GM21619 (cell line): ENCODE data around the gene SPATS1.
"Not testable (repeated sequence)": the region's sequence is repeated elsewhere in the genome, so short reads cannot be mapped to it uniquely, and the experiment has no call there.

Experiments used
- ATAC-seq: cut with Tn5 transposase; IDR thresholded peaks from one replicate; pipeline ENCODE4 v1.9.1; 2021; ENCODE audit not compliant: unreplicated experiment

SPATS1 gene

DNA sequence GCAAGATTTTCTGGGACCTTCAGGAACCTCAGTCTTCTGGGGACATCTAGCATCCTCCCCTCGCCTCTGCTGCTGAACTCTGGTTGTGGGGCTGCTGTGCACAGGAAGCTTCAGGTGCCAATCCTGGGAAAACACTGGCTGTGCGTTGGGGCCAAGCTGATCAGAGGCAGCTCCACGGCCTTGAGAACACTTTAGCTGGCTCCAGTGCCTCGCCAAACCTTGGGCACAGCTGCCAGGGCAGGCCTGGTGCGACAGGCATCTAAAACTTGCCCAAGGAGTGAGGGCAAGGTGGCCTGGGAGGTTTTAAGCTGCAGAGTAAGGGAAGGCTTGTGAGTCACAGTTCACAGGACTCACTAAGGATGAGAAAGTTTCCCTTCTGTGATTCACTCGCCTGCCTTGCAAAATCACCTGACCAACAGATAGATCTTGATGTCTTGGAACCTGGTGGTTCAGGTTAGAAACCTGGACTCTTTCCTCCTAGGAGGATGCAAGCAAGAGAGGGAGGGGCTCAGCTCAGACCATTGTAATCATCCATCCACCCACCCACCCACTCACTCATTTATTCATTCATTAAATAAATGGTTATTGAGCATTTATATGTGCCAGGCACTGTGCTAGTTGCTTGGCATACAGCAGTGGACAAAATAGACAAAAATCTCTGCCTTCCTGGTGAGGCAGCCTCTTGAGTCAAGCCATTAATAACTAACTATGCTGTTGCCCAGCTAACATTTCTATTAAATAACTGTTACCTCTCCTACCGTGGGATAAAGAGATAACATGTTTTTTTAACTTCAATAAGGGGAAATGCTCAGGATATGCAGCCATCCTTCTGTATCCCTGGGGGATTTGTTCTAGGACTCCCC lies 2.5 kb upstream of the SPATS1 start:
- no peak for ATAC-seq

DNA sequence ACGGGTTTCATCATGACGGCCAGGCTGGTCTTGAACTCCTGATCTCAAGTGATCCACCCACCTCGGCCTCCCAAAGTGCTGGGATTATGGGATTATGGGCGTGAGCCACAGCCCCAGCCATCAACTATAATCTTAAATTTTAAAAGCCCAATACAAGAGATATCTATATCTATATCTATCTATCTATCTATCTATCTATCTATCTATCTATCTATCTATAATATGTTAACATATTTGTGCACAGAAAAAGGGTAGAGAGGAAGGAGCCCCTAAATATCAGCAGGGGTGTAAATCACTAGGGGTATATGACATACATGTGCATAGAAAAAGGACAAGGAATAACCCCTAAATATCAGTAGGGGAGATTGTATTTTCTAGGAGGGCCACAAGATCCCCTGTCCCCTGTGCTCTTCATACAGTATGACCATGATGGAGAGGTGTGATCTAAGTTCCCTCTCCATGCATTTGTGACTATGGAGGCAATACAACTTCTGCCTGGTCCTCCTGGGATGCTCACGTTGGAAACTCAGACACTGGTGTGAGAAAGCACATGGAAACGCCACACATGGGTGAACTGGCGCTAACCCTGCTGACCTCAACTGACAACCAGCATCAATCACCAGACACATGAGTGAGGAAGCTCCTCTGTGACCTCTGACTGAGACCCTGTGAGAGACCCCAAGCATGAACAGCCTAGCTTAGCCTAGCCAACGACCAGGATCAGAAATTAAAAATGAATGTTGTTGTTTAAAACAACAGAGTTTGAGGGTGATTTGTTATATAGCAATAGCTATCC lies 1.2 kb upstream of the SPATS1 start:
- no peak for ATAC-seq

DNA sequence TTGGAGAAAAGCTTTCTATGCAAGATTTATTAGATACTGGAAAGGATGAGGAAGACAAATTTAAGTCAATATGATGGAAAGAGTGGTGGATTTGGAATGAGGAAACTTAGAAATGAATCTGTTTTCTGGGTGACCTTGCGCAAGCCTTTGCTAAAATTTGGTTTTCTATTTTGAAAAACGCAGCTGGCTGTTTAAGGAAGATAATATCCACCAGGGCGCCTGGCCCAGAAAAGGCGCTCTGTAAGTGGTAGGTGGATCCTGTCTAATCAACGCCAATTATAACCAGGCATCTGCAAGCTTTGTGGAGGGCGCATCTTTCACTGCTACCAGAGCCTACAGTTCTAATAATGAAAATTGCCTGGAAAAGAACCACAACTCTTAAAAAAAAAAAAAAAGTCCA lies 398 bp upstream of the SPATS1 start:
- ATAC-seq = no peak

DNA sequence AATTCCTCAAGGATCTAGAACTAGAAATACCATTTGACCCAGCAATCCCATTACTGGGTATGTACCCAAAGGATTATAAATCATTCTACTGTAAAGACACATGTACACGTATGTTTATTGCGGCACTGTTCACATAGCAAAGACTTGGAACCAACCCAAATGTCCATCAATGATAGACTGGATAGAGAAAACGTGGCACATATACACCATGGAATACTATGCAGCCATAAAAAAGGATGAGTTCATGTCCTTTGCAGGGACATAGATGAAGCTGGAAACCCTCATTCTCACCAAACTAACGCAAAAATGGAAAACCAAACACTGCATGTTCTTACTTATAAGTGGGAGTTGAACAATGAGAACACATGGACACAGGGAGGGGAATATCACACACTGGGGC lies 4.4 kb downstream of the SPATS1 start:
- not testable (repeated sequence) for ATAC-seq

DNA sequence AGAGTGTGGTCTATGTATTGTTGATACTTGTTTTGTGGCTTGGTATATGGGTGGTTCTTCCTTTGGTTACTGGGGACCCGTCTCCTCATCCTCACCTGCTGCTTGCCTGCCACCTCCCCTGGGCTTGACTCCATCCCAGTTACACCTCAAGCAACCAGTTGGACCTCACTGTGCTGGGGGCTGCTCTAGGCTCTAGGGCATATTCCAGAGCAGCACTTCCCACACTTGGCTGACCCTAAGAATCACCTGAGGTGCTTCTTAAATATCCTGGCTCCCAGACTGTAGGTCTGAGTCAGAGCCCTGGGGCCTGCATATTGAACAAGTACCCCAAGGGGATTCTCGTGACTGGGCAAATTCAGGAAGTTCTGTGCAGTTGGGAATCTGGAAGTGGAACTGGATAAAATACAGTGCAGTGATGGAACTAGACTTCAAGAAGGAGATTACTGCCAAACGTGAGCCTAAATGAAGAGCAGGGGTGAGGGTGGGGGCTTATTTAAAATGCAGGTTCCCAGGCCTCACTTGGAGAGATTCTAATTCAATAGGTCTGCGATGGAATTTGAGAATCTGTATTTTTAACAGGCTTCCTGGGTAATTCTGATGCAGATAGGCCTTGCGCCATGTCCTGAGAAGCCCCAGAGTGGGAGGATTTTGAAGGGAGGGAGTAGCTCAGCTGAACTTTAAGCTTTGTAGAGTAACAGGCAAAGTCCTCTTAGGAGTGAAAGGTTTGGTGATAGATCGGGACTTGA lies 7.6 kb downstream of the SPATS1 start:
- no peak for ATAC-seq

DNA sequence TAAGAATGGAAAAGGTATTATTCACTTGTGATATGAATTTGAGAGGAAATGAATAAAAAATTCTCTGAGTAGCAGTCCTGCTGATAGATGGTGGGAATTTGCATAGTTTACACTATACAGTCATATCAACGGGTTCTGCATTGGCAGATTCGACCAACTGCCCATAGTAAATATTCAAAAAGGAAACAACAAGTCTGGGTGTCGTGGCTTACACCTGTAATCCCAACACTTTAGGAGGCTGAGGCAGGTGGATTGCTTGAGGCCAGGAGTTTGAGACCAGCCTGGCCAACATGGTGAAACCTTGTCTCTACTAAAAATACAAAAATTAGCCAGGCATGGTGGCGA lies 8.2 kb downstream of the SPATS1 start:
- ATAC-seq = not testable (repeated sequence)

DNA sequence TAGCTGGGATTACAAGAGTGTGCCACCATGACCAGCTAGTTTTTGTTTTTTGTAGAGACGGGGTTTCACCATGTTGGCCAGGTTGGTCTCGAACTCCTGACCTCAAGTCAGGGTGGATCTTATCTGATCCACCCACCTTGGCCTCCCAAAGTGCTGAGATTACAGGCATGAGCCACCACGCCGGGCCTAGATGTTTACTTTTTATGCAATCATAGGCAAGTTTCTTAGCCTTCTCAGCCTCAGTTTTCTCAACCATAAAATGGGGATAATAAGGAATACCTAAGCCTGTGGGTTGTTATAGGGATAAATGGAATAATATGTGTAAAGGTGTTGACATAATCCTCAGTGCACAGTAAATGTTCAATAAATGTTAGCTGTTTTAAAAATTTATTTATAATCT lies 9.8 kb downstream of the SPATS1 start:
- no peak for ATAC-seq

DNA sequence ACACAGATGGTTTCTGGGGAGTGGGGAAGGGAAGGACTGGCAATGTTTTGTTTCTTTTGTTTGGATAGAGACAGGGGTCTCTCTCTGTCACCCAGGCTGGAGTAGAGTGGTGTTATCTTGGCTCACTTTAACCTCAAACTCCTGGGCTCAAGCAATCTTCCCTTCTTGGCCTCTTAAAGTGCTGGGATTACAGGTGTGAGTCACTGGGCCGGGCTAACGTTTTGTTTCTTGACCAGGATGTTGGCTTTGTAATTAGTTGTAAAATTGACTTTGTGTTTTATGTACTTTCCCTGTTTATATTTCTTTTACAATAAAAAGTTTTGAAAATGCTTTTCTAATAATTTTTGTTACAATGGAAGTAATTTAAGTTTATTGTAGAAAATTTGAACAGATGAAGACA lies 10.9 kb downstream of the SPATS1 start:
- no peak for ATAC-seq

DNA sequence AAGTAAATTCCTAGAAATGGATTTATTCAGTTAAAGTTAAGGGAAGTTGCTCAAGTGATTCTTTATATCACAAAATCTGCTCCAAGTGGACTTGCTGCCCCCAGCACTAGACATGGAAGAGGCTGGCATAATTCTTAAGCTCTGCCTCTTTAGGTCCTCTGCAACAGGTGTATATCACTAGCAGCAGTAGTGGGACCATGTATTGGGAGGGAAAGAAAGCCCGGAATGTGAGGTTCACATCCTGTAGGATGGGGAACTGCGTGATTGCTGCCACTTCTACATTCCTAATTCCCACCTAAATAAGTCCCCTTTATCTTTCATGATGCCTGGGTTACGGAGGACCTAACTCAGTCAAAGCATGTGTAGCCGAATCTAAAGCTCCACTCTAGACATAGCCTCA lies 13.2 kb downstream of the SPATS1 start:
- no peak for ATAC-seq

DNA sequence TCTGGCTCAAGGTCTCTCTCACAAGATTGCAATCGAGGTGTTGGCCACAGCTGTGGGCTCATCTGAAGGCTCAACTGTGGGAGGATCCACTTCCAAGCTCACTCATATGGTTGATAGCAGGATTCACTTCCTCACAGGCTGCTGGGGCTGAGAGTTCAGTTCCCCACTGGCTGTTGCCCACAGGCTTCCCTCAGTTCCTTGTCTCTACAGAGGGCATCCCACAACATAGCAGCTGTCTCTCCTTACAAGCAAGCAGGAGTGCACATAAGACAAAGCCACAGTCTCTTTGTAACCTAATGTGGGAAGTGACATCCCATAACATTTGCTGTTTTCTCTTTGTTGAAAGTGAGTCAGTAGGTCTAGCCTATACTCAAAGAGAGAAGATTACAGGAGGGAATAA lies 14.0 kb downstream of the SPATS1 start:
- ATAC-seq = no peak

DNA sequence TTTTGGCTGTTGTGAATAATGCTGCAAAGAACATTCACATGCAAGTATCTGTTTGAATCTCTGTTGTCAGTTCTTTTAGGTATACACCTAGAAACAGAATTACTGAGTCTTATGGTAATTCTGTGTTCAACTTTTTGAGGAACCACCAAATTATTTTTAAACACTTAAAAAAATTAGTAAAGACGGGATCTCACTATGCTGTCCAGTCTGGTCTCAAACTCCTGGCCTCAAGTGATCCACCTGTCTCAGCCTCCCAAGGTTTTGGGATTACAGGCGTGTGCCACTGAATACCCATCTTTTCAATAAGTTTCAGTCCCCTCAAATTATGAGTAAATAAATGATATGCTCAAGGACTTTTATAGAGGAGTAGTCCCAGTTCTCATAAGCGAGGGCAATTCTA lies 17.5 kb downstream of the SPATS1 start:
- no peak for ATAC-seq

DNA sequence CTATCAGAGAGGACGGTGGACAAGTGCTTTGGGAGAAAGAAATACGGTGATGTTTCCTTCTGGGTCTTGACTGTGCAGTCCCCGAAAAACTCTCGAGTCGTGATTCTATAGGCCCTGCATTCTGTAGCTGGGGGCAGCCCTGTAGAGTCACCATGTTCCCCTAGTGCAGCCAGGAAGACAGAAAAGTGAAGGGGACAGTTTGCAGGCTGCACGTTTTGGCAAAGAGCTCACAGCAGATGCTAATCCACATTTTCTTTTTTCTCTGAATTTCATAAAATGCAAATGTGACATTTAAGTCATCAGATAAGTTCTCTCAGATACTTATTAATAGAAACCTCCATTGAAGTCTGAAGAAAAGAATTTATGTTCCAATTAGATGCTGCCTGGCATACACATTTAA lies 19.5 kb downstream of the SPATS1 start:
- ATAC-seq = no peak

DNA sequence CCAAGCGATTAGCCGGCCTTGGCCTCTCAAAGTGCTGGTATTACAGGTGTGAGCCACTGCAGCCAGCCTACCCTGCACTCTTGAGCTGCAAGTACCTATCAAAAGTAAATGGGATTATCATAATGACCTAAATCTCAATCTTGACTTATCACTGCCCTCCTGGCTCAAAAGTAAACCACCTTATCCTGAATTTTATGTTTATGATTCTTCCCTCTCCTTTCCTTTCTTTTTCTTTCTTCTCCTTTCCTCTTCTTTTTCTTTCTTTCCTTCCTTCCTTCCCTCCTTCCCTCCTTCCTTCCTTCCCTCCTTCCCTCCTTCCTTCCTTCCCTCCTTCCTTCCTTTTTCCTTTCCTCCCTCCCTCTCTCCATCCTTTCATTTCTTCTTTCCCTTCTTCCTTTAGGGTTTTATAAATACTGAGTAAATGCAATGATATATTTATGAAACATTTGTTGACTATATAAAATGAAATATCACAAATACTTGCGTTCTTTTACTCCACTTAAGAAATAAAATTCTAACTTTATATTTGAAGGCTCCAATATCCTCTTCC lies 21.0 kb downstream of the SPATS1 start:
- ATAC-seq = no peak

DNA sequence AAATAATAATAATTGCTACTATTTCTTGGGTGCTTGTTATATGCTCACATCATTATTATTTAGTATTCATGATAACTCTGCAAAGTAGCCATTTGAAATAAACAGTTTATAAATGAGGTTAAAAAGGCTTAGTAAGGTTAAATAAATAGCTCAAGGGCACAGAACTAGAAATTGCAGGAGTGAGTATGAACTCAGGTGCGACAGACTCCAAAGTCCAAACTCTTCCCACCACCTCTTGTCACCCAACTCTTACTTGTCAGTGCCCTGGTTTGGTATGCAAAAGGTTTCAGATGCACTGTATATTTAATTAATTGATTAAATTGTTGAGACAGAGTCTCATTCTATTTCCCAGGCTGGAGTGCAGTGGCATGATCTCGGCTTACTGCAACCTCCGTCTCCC lies 24.3 kb downstream of the SPATS1 start:
- ATAC-seq = no peak

DNA sequence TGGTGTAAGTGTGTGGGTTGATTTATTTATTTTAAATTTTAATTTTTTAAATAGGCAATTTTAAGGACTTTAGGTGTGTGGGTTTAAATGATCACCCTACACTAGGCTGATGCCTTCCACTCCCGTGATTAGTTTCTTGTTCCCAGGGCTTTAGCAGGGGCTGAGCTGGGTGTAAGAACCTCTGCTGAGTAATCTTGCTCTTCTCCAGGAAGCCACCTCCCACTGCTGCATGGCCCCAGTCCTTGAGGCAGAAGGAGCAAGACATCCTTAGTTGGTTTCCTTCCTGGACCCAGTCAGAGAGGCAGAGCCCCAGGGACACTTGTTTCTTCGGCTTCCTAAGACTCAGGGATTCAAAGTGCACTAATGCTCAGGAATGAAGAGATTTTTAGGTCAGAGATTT lies 25.2 kb downstream of the SPATS1 start:
- ATAC-seq = no peak

DNA sequence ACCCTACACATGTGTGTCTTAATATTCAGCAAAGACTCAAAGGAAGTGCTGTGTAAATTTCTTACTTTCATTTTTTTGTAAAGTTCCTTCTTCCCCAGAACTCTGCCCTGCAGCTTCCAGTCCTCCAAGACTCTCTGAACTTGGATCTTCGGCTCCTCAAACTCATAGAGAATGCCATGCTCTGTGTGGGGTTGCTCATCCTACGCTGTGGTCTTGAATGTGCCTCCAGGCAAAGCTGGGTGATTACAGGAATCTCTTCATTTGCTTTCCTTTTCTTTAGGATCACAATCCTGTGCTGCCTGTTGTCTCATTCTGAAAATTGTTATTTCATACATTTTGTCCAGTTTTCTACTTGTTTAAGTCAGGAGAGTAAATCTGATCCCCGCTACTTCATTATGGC lies 30.6 kb downstream of the SPATS1 start:
- no peak for ATAC-seq

DNA sequence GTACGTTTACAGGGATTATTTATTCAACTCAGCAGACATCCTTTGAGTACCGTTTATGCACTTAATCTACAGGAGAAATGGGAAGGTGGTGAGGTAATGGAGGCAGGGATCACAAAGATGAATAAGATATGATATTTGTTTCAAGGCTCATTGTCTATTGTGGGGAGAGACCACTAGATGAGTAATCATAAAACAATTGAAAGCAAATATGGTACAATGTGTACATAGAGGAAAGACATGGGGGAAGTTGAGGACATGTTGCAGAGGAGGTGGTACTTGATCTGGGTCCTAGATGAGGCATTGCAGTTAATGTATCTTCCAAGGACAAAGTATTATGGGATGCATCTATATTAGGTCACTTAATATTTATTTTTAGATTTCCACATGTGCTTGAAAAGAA lies 31.3 kb downstream of the SPATS1 start:
- no peak for ATAC-seq

DNA sequence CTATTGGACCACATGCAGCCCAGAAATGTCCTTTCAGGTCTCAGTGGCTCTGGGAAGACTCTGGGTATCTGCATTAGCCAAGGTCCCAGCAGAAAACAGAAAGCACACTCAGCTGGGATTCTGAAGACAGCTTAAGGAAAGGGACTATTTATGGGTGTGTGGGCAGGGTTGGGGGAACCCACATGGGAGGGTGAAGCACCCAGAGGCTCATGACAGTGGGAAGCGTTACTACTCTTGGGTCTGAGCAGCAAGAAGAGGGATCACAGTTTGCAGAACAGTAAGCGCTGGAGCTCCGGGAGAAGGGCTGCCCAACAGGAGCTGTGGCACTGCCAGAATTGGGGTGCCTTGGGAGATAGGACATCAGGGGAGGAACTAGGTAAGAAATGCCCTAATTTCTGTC lies 32.6 kb downstream of the SPATS1 start:
- ATAC-seq = no peak

DNA sequence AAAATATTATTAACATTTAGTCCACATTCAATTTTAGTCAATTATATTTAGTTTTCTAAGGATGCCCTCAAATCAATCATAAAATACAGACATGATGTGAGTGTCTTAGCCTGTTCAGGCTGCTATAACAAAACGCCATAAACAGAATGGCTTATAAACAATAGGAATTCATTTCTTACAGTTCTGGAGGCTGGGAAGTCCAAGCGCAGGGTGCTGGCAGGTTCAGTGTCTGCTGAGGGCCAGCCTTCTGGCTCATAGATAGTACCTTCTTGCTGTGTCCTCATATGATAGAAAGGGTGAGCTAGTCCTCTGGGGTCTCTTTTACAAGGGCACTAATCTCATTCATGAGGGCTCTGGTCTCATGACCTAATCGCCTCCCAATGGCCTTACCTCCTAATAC lies 35.0 kb downstream of the SPATS1 start:
- no peak for ATAC-seq

DNA sequence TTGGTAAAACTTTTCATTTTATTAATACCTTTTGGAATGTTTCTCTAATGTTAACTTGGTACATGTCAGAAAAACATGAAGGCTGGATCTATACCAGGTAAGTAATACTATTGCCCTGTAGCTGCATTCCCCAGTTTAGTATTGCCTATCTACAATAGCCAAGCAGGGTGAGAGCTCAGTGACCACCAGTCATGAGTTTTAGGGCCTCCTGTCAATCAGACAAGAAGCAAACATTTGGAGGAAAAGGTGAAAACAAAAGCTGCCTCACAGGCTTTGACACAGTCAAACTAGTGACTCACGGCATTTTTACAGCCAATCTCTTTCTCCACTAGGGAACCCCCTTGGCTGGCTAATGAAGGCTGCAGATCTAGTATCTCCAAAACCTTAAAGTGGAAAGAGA lies 35.5 kb downstream of the SPATS1 start:
- no peak for ATAC-seq

DNA sequence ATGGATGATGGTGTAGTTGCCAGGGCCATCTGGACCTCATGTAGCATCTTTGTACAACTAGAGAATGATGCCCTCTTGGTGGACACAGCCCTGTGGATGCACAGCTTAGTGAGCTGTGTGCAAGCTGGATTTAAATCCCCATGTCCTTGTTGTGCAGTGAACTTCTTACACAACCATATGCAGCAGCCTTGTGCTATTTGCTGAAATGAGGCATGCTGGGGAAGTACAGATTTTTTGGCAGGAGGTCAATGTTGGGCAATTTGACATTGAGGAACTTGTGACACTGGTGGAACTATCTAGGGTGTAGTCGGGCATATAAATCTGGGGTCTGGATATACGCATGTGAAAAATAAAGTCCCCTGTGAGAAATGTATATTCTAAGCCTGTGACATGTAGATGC lies 39.3 kb downstream of the SPATS1 start:
- no peak for ATAC-seq
